Medulla oblongata (tissue), 1 donor: ENCODE data around the gene CLASP2.
A peak's percentile ranks its signal among the peaks of the same experiment; 100 is the strongest.
"Not testable (repeated sequence)": the region's sequence is repeated elsewhere in the genome, so short reads cannot be mapped to it uniquely, and the experiment has no call there.

Experiments used
- DNase-seq: peaks from one replicate; pipeline ENCODE4 v3.0.0-alpha.2; 2015; ENCODE audit errors: extremely low spot score

The CLASP2 gene

GRCh38 chr3:33687406-33688010, 30.5 kb downstream of the CLASP2 start:
- DNase-seq, result no peak

GRCh38 chr3:33682770-33683169, 35.3 kb downstream of the CLASP2 start:
- no peak for DNase-seq

- DNase-seq, result no peak
Observed at GRCh38 chr3:33681667-33682066, 36.4 kb downstream of the CLASP2 start.

- no peak for DNase-seq
Observed at GRCh38 chr3:33678073-33678472, 40.0 kb downstream of the CLASP2 start.

GRCh38 chr3:33673436-33673835, 44.6 kb downstream of the CLASP2 start:
- DNase-seq, result not testable (repeated sequence)

GRCh38 chr3:33668618-33669017, 49.4 kb downstream of the CLASP2 start:
- DNase-seq, result no peak

GRCh38 chr3:33665294-33665693, 52.8 kb downstream of the CLASP2 start:
- DNase-seq, result no peak

- DNase-seq, result no peak
Observed at GRCh38 chr3:33664195-33664594, 53.9 kb downstream of the CLASP2 start.

- no peak for DNase-seq
Observed at GRCh38 chr3:33663042-33663441, 55.0 kb downstream of the CLASP2 start.

GRCh38 chr3:33659856-33660434, 58.1 kb downstream of the CLASP2 start:
- peak; percentile 53 for DNase-seq

GRCh38 chr3:33658991-33659848, 58.8 kb downstream of the CLASP2 start:
- DNase-seq, result peak; percentile 97

- no peak for DNase-seq
Observed at GRCh38 chr3:33658621-33658990, 59.4 kb downstream of the CLASP2 start.

- no peak for DNase-seq
Observed at GRCh38 chr3:33658039-33658438, 60.0 kb downstream of the CLASP2 start.

- no peak for DNase-seq
Observed at GRCh38 chr3:33652736-33653135, 65.3 kb downstream of the CLASP2 start.

- DNase-seq, result not testable (repeated sequence)
Observed at GRCh38 chr3:33651101-33651500, 67.0 kb downstream of the CLASP2 start.

- no peak for DNase-seq
Observed at GRCh38 chr3:33650495-33650894, 67.6 kb downstream of the CLASP2 start.

GRCh38 chr3:33648793-33649192, 69.3 kb downstream of the CLASP2 start:
- DNase-seq, result no peak

- DNase-seq, result no peak
Observed at GRCh38 chr3:33646406-33646805, 71.6 kb downstream of the CLASP2 start.

GRCh38 chr3:33645060-33645647, 72.9 kb downstream of the CLASP2 start:
- DNase-seq, result peak; percentile 64

GRCh38 chr3:33644582-33644981, 73.5 kb downstream of the CLASP2 start:
- DNase-seq, result no peak

GRCh38 chr3:33642806-33643205, 75.2 kb downstream of the CLASP2 start:
- no peak for DNase-seq

- no peak for DNase-seq
Observed at GRCh38 chr3:33639889-33640288, 78.2 kb downstream of the CLASP2 start.

GRCh38 chr3:33637482-33637881, 80.6 kb downstream of the CLASP2 start:
- DNase-seq, result no peak
